WTC11 (cell line): ENCODE data around the gene BZW1.

Source experiments
- TF ChIP-seq, protein P1 (sequence below): fragments of 200-600 bp; IDR thresholded peaks from 2 replicates; pipeline ENCODE4 v1.8.0; 2022; ENCODE audit warnings: antibody characterized with exemption
- TF ChIP-seq, protein P2 (sequence below): sonication (generic); formaldehyde crosslinking; IDR thresholded peaks from 2 replicates; pipeline ENCODE4 v1.8.1; 2023; ENCODE audit warnings: mild to moderate bottlenecking, missing genetic modification reagents, moderate library complexity
- TF ChIP-seq, protein P3 (sequence below): sonication (generic); formaldehyde crosslinking; IDR thresholded peaks from 2 replicates; pipeline ENCODE4 v1.8.1; 2023; ENCODE audit warnings: mild to moderate bottlenecking, missing genetic modification reagents, moderate library complexity

DNA sequence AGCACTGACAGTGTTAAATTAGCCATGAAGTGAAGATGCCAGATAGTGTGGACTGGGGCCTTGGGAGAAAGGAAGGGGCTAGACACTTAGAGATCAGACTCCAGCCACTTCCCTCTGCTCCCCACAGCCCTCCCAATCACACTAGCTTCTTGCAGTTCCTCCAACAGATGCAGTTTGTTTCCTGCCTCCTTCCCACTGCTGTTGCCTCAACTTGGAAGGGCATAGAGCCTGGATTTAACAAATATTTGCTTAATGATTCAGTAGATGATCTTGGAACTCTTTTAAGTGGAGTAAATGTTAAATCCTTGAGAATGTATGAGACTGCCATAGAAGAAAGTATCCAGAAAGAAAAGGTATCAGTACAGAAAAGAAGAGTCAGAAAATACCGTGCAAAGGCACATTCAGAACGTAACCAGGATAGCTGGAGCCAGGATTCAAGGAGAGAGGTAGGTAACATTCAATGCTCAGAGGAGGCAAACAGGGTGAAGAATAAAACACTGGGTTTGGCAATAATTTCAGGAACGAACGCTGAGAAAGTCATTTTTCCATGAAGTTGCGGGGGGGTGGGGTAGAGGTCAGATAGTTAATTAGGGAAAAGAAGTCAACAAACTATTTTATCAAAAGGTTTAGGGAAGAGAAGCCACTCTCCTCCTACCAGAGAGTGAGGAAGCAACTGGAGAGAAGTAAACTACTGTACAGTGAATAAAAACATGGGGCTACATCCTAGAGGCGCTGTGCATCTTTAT, 1.3 kb upstream of the BZW1 start:
- TF ChIP-seq, protein P1, sequence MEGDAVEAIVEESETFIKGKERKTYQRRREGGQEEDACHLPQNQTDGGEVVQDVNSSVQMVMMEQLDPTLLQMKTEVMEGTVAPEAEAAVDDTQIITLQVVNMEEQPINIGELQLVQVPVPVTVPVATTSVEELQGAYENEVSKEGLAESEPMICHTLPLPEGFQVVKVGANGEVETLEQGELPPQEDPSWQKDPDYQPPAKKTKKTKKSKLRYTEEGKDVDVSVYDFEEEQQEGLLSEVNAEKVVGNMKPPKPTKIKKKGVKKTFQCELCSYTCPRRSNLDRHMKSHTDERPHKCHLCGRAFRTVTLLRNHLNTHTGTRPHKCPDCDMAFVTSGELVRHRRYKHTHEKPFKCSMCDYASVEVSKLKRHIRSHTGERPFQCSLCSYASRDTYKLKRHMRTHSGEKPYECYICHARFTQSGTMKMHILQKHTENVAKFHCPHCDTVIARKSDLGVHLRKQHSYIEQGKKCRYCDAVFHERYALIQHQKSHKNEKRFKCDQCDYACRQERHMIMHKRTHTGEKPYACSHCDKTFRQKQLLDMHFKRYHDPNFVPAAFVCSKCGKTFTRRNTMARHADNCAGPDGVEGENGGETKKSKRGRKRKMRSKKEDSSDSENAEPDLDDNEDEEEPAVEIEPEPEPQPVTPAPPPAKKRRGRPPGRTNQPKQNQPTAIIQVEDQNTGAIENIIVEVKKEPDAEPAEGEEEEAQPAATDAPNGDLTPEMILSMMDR: no peak
- TF ChIP-seq, protein P2, sequence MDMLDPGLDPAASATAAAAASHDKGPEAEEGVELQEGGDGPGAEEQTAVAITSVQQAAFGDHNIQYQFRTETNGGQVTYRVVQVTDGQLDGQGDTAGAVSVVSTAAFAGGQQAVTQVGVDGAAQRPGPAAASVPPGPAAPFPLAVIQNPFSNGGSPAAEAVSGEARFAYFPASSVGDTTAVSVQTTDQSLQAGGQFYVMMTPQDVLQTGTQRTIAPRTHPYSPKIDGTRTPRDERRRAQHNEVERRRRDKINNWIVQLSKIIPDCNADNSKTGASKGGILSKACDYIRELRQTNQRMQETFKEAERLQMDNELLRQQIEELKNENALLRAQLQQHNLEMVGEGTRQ (CRISPR knock-in tag): no peak
- TF ChIP-seq, protein P3, sequence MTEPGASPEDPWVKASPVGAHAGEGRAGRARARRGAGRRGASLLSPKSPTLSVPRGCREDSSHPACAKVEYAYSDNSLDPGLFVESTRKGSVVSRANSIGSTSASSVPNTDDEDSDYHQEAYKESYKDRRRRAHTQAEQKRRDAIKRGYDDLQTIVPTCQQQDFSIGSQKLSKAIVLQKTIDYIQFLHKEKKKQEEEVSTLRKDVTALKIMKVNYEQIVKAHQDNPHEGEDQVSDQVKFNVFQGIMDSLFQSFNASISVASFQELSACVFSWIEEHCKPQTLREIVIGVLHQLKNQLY (CRISPR knock-in tag): no peak
